PFSK-1 (cell line): ENCODE results near the gene STRIP2.

ENCODE experiments used
- POLR2AphosphoS5 ChIP-seq: IDR thresholded peaks from 2 replicates; pipeline ENCODE4 v1.6.1; 2012; ENCODE audit warnings: low read depth, mild to moderate bottlenecking, control low read depth, low read length, moderate library complexity
- REST ChIP-seq, 2 experiments: IDR thresholded peaks; 2 replicates each; pipeline versions ENCODE4 v1.6.1 to v1.8.0; 2011 to 2012; ENCODE audit warnings: low read depth in 2 of 2, low read length in 2 of 2, control low read depth in 1 of 2, inconsistent platforms in 1 of 2, mild to moderate bottlenecking in 1 of 2, moderate library complexity in 1 of 2; ENCODE audit not compliant: insufficient read depth in 1 of 2
- TAF1 ChIP-seq: IDR thresholded peaks from 2 replicates; pipeline ENCODE4 v1.6.1; 2012; ENCODE audit warnings: low read length, control low read depth, borderline replicate concordance; ENCODE audit not compliant: insufficient read depth

- no peak for TF ChIP-seq POLR2AphosphoS5
- no peak for TF ChIP-seq REST (IDR thresholded peaks at IDR 0.05; ENCODE audit: insufficient read depth in 1 of 2, low read depth in 2 of 2, low read length in 2 of 2)
- TF ChIP-seq TAF1: no peak
These were observed 45.7 kb upstream of the STRIP2 start for GRCh38 chr7:129388333-129389098.
